HG02759 (cell line): Measurements from ENCODE around the gene EXOC6B.
A peak's percentile ranks its signal among the peaks of the same experiment; 100 is the strongest.

Experiments used
- ATAC-seq: cut with Tn5 transposase; IDR thresholded peaks from one replicate; pipeline ENCODE4 v1.9.1; 2021; ENCODE audit warnings: mild to moderate bottlenecking, moderate library complexity; ENCODE audit not compliant: unreplicated experiment

Gene EXOC6B

DNA sequence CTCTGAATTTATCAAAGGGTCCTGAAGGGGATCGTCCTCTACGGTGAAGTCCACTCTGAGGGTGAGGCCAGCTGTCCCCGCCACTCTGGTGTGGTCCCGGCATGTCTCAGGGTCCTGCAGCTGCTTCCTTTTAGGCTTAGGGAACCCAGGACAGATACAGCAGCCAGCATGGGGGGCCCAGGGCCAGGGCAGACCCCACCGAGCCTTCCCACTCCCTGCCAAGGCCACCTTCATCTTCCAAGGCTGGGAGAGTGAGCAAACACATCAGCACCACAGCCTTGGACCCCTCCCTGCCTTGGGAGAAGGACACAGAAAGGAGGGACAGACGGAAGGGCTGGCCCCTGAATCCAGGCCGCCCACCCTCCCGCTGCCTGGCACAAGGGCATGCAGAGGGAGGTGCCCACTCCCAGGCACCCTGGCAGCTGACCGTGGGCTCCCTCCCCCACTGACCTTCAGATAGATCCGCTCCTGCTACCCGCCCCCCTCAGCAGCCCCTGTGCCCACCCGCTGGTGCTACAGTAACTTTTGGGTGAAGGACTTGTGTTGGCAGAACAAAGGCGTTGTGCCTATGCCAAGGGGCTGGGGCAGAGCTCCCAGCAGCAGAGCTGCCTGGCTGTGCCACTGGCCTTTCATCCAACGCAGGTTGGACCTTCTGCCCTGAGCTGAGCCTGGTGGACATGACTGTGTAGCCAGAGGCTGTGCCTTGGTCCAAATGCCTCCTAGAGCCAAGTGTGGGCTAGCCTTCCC is 685.8 kb downstream of the EXOC6B start:
- ATAC-seq, result no peak

DNA sequence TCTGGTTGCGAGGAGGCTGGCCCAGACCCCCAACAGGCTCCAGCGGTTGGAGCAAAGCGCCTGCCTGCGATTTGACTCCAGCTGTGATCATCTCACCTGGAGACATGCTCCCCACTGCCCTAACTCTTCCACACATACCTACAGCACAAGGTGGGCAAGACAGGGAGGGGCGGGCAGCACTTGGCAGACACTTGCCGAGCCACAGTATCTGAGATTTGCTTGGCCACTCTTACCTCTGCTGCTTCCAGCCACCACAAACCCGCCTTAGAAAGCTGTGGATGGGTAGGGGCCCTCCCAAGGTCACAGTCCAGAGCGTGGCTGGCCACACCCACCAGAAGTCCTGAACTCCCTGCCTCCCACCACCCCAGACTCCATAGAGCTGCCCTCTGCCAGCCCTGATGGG is 686.4 kb downstream of the EXOC6B start:
- no peak for ATAC-seq

DNA sequence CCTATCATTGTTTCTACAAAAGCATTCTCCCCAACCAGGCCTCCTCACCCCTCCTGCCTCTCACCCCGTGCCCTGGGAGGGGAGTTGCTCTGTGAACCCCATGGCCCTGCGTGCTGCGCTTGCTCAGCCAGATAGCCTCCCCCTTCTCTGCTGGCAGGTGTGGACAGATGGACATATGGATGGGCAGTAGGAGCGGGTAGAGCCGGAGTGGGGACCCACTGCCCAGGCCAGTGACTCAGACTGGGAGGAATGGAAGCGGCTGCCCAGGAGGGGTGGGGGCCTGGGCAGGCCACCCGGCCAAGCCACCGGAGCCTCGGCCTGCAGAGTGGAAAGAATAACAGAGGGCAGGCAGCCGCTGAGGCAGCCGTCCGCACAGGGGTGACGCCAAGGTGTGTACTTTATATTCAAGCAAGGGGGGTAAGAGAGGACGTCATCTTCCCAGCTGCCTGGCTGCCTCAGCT is 686.9 kb downstream of the EXOC6B start:
- ATAC-seq, result no peak

DNA sequence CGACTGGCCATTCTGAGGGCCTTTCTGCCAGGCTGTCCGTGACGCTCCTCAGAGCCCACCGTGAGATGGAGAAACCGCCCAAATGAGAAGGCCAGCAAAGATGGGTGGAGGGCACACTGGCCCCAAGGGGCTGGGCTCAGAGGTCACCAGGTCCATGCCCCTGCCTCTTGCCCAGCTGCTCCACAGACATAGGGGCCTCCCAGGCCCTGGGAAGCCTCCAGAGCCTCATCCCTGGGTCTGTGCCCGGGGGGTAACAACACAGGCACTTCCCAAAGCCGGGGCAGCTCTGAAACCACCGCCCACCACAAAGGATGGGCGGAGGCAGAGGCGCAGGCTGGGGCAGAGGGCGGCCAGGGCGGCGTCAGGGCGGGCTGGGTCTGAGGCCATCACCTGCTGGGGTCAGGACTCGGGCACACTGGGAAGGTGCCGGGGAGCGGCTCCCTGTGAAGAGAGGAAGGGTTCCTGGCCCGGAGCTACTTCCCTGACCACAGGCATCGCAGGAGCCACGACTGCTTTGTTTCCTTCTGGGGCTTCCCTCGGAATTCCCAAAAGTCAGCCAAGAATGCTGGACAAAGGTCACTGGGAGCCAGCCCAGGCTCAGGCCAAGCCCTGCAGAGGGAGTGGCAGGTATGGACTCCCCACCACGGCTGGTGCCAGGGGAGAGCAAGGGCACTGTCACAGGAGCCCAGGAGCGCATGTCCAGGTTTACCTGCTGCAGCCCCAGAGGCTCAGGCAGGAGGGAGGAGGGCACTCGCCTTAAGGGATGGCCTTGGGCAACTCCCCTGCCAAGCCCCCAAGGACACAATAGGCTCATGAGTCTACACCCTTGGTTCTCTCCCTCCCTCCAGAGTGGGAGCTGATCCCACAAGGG is 687.6 kb downstream of the EXOC6B start:
- ATAC-seq, result no peak

DNA sequence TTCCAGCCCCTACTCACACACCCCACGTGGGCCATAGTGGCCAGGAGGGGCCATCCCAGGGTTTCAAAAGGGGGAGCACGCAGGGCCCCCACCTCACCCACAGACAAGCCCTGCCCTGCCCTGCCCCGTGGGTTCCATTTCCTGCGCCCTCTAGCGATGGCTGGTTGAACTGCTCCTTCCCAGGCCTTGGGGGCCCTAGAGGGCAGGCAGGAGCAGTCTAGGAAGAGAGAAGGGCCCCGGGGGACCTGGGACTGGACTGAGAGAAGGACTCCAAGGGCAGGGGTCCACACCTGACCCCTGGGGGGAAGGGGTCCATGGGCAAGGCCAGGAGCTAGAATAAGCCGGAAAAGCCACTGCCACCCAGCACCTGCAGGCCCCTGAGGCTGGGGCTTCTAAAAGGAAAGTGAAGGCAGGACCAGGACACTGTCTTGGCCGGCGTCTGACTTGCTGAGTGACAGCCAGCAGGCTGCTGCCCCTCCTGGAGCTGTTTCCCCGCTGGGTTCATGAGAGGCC is 688.3 kb downstream of the EXOC6B start:
- peak; percentile 89 for ATAC-seq

DNA sequence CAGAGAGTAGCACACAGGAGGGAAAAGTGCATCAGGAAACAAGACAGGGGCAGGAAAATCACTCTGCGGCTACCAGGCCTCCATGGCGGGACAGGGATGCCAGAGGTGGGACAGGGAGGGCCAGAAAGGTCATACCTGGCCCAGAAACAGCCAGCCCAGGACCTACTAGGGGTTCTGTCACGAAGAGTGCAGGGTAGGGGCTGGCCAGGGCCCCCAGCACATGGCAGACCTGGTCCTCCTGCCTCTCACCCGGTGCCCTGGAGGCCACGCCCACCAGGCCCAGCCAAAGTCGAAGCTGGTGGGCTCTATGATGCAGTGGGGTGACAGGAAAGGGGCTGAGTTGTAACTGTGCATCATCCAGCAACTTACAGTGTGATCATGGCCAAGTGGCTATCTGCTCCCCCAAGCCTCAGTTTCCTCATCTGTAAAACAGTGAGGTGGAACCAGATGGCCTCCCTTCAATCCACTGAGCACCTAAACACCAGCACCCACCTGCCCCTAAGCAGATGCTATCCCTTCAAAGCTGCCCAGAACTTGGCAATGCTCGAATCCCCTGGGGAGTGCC is 688.8 kb downstream of the EXOC6B start:
- ATAC-seq, result peak; percentile 23

DNA sequence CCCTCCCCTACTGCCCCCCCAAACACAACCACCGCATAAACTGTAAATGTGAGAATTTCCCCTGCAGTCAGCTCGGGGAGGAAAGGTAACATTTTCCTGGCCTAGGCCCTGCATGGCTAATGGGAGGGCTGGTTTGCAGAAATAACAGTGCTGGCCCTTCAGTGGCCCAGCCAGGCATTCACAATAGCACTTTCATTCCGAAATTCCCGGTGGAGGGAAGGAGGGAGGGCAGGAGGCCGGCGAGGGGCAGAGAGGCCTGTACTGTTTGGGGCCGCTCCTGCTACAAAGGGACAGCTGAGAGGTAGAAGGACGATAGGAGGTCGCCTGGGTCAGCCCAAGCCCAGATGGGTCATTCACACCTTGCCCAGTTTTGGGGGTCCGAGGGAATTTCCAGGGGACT is 689.5 kb downstream of the EXOC6B start:
- no peak for ATAC-seq

DNA sequence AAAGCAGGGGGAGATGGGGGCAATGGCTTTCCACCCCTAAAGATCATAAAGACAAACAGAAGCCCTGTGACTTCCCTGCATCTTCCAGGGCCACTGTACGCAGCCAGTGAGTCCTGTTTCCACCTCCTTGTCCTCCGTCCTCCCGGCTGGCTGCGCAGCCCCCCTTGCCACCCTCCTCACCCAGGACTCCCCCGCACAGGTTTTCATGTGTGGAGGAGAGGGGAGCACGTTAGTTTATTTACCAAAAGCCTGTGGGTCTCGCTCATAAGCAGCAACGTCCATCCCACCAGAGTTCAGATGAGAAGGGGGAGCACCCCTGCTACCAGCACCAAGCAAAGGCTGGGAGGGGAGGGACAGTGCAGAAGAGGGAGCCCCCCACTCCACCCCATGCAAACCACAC is 689.9 kb downstream of the EXOC6B start:
- ATAC-seq, result no peak

DNA sequence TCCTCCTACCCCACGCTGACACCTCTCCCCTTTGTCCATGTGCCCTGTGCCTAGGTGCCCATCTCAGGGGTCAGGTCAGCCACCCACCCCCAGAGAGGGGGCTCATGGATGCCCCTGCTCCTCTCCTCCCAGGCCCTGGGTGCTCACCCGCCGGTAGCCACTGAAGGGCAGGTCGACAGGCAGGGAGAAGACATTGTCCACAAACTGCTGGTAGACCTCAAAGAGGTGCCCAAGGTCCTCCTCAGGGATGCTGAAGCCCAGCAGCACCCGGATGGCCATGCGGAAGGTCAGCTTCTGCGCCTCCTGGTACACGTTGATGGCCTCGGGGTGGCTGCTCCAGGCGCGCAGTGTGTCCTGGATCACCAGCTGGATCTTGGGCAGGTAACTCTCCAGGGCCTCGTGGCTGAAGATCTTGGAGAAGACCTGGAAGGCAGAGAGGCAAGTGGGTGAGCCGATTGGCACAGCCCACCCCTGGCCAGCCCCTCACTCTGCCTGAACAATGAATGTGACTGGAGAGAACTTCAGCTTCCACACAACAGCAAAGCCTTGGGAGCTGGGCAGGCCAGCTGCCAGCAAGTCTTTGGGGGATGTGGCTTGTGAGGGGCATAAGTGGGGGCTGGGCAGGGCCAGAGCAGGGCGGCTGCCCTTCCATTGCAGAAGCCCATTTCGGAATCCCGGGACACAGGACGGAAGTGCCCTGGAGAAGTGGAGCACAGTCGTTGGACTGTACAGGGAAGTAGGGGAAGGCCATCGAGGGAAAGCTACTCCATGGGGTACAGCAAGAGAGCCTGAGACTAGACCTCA is 690.6 kb downstream of the EXOC6B start:
- no peak for ATAC-seq

DNA sequence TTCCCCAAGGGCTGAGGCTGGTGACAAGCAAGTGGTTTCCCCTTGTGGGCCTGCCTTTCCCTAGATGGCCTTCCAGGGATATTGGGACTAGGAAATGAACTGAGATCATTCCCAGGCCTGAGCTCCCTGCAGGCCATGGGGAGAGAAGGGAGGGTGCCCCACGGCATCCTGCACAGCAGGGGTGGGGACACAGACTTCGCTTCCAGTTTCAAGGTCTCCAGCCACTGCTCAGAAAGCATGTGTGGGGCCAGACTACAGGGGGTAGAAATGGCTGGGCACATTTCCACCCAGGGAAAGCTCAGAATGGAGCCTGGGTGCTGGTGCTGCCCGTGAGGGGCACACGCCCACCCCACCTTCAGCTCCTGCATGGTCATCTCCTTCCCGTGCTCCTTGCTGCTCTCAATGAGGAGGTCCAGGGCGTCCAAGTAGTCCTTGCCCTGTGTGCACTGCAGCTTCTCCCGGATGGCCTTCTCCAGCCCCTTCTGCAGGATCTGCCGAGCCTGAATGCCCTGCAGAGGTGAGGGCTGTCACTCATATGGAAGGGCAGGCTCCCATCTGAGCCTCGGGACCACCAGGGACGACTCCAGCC is 691.3 kb downstream of the EXOC6B start:
- no peak for ATAC-seq

DNA sequence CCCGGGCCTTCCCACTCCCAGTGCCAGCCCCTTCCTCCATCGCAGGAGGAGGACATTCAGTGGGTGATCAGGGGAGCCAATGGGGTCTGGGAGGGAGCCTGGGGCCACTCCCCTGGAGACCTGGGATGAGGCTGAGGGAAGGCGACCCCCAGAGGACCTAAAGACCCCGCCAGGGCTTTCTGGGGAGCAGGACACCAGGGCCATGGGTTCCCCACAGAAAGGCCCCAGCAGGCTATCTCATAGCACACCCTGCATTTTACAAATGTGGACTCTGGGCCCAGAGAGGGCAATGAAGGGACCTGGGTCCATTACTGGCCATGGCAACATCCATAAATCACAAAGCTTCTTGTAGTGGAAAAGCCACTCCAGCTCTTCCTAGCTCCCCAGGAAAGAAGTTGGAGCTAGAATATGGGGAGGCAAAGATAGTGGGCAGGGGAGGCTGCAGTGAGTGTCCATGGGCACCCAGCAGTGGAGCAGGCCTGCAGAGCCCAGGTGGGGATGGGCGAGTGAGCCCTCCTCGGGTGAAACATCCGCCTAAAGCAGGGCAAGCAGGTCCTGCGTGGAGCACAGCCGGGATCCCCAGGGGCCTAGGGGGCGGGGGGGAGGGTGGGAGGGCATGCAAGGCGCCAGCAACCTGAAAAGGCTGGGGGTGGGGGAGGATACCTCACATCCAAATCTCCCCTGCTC is 692.0 kb downstream of the EXOC6B start:
- no peak for ATAC-seq

DNA sequence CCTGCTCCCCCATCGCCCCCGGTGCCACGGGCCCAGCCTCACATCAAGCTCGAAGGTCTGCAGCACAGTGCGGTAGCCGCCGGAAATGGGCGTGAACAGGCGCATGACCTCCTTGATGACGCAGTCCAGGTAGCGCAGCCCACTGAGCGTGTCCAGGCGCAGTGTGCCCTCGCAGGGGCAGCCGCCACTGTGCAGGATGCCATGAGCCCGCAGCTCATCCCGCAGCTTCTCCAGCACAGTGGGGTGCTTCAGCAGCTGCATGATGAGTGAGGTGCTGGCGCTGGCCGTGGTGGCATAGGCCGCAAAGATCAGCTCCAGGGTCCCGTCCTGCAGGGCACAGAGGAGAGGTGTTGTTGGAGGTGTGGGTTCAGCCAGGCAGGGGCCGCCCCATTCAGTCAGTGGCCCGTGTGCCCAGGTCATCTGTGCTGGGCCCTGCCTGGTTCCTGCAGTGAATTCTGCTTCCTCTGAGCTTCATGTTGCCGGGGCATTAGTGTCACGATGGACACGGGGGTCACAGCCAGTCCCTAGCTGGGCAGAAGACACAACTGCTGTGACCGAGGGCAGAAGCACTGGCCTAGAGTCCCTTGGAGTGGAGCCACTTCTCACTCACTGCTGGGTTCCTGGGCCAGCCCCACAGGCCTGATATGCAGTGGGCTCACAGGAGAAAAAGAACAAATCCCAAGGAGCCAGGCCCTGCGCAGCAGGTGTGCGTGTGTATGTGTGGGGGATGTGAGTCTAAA is 692.7 kb downstream of the EXOC6B start:
- ATAC-seq, result no peak

DNA sequence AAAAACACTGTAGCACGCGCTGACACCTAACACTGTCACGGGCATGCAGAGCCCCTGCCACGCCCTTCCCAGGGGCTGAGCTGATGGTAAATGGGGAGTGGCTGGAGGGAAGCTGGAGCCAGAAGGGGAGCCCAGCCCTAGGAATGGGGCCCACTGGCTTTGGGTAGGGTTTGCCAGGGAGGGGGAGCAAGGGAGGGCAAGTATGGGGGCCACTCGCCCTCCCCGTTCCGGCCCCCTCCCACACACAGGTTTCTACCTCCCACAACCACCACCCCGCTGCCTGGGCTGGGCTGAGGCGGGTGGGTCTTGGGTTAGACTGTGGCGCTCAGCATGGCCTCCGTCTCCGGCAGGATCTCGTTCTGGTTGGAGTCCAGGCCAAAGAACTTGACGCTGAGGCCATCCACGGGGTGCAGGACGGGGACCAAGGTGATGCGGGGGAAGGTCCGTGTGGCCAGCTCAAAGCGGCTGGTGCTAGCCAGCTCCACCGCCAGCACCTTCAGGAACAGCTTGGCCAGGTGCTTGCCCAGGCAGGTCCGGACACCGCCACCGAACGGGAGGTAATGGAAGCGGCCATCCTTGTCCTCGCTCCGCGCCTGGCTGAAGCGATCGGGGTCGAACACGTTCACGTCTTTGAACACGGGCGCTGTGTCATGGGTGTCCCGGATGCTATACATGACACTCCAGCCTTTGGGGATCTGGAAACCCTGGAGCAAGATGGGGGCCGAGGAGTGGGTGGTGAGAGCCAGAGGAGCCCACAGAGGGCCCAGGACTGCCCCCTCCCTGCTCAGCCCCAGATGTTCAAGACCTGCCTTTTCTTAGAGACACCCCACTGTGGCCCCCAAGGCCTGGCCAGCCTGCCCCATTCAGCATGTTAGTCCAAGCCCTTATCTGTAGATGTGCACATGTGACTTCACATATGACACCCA is 693.7 kb downstream of the EXOC6B start:
- ATAC-seq, result no peak

DNA sequence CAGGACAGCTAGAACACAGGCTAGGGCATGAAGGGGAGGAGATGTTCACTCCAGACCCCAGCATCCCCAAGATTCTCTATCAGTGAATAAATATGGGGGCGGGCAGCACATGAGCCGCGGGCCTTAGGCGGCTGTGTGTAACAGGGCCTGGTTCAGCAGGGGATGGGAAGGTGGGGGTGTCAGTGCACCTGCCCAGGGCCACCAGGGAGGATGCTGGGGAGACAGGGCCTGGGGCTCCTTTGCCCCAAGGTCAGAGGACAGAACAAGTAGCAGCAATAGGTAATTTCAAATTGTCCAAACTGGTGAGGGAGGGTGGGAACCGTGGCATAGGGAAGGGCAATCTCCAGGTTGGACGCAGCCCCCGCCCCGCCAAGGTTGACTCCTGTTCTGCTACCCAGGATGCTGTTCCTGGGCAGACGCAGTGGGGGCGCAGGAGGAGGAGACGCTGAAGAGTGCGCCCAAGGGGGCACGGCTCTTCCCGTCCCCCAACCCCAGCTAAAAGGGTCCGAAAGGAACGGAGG is 694.4 kb downstream of the EXOC6B start:
- no peak for ATAC-seq

DNA sequence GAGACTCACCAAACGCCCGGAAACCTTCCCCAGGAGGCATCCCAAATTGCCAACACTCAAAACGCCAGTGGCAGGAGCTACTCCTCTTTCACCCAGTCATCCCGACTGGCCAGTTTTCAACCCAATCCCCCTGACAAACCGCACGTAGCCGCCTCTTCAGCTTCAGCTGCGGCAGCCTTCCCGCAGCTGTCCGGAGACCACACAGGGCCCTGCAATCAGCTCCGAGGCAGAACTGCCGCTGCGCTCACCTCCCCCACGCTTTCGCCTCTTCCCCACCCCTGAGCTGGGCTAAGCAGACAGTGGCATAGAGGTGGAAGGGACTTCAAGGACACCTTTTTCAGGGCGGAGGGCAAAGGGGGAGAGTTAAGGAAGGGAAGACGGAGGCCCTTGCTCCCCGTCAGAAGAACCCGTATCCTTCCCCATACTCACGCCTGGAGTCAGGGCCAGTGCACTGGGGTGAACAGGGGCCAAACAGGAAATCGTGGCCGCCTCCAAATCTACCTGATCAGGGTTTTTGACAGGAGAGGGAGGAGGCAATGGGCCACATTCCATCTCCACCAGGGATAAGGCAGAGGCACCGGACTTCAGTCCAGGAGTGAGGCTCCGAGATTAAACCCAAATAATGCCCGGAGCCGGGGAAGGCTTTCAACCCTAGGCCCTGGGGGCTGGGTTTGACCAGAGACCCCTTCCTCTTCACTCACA is 695.0 kb downstream of the EXOC6B start:
- no peak for ATAC-seq

DNA sequence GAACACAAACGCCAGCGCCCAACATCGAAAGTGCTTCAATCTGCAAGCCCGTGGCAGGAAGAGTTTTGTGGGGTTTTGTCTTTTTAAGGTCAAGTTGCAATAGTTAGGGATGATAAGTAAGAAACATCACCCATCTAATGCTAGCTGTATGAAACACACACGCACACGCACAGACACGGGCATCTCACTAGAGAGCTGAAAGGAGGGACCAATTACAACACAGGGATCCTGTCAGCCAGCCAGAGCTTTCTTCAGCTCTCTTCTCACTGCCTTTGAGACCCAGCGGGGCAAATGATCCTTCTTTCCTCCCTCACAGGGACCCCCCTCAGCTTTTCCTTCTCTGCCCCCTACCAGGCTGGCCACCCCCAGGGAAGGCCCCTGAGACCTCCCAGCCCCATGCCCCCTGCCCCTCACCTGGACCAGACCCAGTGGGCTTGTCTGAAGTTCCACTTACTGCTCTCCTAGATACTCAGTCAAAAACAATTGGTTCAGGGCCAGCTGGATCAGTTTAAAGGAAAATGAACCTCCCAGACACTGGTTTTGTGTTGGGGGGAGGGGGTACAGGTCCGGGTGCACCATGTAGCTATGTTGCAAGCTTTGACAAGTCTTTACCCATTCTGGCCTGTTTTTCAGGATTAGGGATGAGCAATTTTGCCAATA is 696.0 kb downstream of the EXOC6B start:
- ATAC-seq, result no peak

DNA sequence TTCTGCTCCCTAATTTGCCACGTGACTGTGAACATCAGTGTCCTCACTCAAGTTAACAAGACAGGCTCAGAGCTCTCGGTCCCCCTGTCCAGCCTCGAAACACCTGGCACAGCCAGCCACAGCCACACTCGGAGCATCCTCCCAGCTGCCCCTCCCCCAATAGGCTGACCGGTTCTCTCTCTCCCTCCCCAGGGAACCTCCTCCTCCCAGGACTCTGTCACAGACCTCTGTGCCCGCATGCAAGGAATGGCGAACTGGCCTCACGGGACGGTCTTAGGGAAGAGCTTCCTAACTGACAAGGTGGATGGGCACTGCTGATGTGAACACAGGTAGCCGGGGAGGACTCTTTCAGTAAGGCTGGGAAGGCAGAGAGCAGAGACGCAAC is 697.0 kb downstream of the EXOC6B start:
- no peak for ATAC-seq
